GM21526 (cell line): Measurements from ENCODE around the gene TMEM204.

Source experiments
- ATAC-seq: cut with Tn5 transposase; IDR thresholded peaks from one replicate; pipeline ENCODE4 v1.9.1; 2021; ENCODE audit warnings: moderate library complexity; ENCODE audit not compliant: unreplicated experiment, low FRiP score

Gene TMEM204

GRCh38 chr16:1518626-1519135 is 14.8 kb upstream of the TMEM204 start:
- no peak for ATAC-seq

- ATAC-seq = no peak
Observed at GRCh38 chr16:1519831-1520230, 13.6 kb upstream of the TMEM204 start.

- no peak for ATAC-seq
Observed at GRCh38 chr16:1520461-1520860, 13.0 kb upstream of the TMEM204 start.

- no peak for ATAC-seq
Observed at GRCh38 chr16:1523581-1524245, 9.8 kb upstream of the TMEM204 start.

GRCh38 chr16:1524366-1524765 is 9.1 kb upstream of the TMEM204 start:
- no peak for ATAC-seq

GRCh38 chr16:1525871-1526607 is 7.4 kb upstream of the TMEM204 start:
- no peak for ATAC-seq

GRCh38 chr16:1526608-1527555 is 6.6 kb upstream of the TMEM204 start:
- ATAC-seq = no peak

GRCh38 chr16:1527836-1528811 is 5.3 kb upstream of the TMEM204 start:
- ATAC-seq = no peak

GRCh38 chr16:1528921-1529537 is 4.4 kb upstream of the TMEM204 start:
- no peak for ATAC-seq

- ATAC-seq = no peak
Observed at GRCh38 chr16:1530349-1530882, 3.0 kb upstream of the TMEM204 start.

GRCh38 chr16:1530883-1531637 is 2.4 kb upstream of the TMEM204 start:
- ATAC-seq = no peak

GRCh38 chr16:1531638-1531910 is 1.9 kb upstream of the TMEM204 start:
- ATAC-seq = no peak

GRCh38 chr16:1532081-1532760 is 1.2 kb upstream of the TMEM204 start:
- no peak for ATAC-seq

GRCh38 chr16:1532771-1533170 is 695 bp upstream of the TMEM204 start:
- ATAC-seq = no peak

GRCh38 chr16:1534021-1535020 is 855 bp downstream of the TMEM204 start:
- ATAC-seq = no peak

- no peak for ATAC-seq
Observed at GRCh38 chr16:1535391-1536291, 2.2 kb downstream of the TMEM204 start.
